Liver (tissue), 9 donors: Measurements from ENCODE around the gene ARPIN. TPM values are rescaled to one million over a fixed set of nuclear protein-coding genes. Genes with fewer than 3 reads are reported as not detected.

Experiments
- DNase-seq: peaks from one replicate; pipeline ENCODE4 v3.0.0-alpha.2; 2017; ENCODE audit warnings: low spot score
- H3K27ac ChIP-seq, 2 donors: one replicate each; pipeline ENCODE4 v1.7.0; 2013; ENCODE audit warnings: inconsistent platforms in 2 of 2, low read length in 2 of 2, control low read depth in 1 of 2, low read depth in 1 of 2, mild to moderate bottlenecking in 1 of 2
- H3K27me3 ChIP-seq, 4 donors: one replicate each; pipeline versions ENCODE4 v1.6.1 to v1.7.0; 2013; ENCODE audit warnings: low read length in 3 of 4, inconsistent platforms in 1 of 4, mild to moderate bottlenecking in 1 of 4, moderate library complexity in 1 of 4; ENCODE audit not compliant: control insufficient read depth in 4 of 4, insufficient read depth in 4 of 4
- H3K36me3 ChIP-seq, 4 donors: one replicate each; pipeline versions ENCODE4 v1.6.1 to v1.7.0; 2013; ENCODE audit warnings: low read length in 3 of 4, mild to moderate bottlenecking in 3 of 4, low read depth in 1 of 4, moderate library complexity in 1 of 4; ENCODE audit not compliant: control insufficient read depth in 4 of 4, insufficient read depth in 3 of 4
- H3K4me1 ChIP-seq, 4 donors: one replicate each; pipeline versions ENCODE4 v1.6.1 to v1.7.0; 2013; ENCODE audit warnings: low read length in 3 of 4, mild to moderate bottlenecking in 3 of 4, moderate library complexity in 1 of 4; ENCODE audit not compliant: control insufficient read depth in 4 of 4, insufficient read depth in 4 of 4
- H3K4me3 ChIP-seq, 3 donors: one replicate each; pipeline versions ENCODE4 v1.6.1 to v1.7.0; 2013; ENCODE audit warnings: low read length in 3 of 3, control low read depth in 1 of 3, low read depth in 1 of 3, mild to moderate bottlenecking in 1 of 3
- H3K9ac ChIP-seq, 2 donors: one replicate each; pipeline ENCODE4 v1.7.0; 2013; ENCODE audit warnings: low read length in 2 of 2, mild to moderate bottlenecking in 2 of 2, moderate library complexity in 2 of 2, control low read depth in 1 of 2, low read depth in 1 of 2
- H3K9me3 ChIP-seq, 4 donors: one replicate each; pipeline versions ENCODE4 v1.6.1 to v1.7.0; 2013; ENCODE audit warnings: low read length in 3 of 4; ENCODE audit not compliant: control insufficient read depth in 4 of 4
- EGR1 ChIP-seq, 2 donors: IDR thresholded peaks; 2 replicates each; pipeline ENCODE4 v1.6.1; 2016 to 2018; ENCODE audit warnings: antibody characterized with exemption in 2 of 2, low read depth in 2 of 2
- FOXA1 ChIP-seq: IDR thresholded peaks from 2 replicates; pipeline ENCODE4 v1.6.1; 2016; ENCODE audit warnings: antibody characterized with exemption
- GABPA ChIP-seq, 2 donors: IDR thresholded peaks in 1 of 2; conservative IDR thresholded peaks in 1 of 2; 2 replicates each; pipeline ENCODE4 v1.6.1; 2016; ENCODE audit warnings: antibody characterized with exemption in 2 of 2, mild to moderate bottlenecking in 1 of 2, moderate library complexity in 1 of 2
- HNF4A ChIP-seq, 2 donors: conservative IDR thresholded peaks; 2 replicates each; pipeline ENCODE4 v1.6.1; 2016; ENCODE audit warnings: antibody characterized with exemption in 2 of 2, mild to moderate bottlenecking in 2 of 2
- JUND ChIP-seq, 2 donors: IDR thresholded peaks; 2 replicates each; pipeline ENCODE4 v1.6.1; 2016; ENCODE audit warnings: antibody characterized with exemption in 2 of 2
- NR2F2 ChIP-seq: IDR thresholded peaks from 2 replicates; pipeline ENCODE4 v1.6.1; 2016; ENCODE audit warnings: antibody characterized with exemption
- RAD21 ChIP-seq, 2 donors: IDR thresholded peaks; 2 replicates each; pipeline ENCODE4 v1.6.1; 2016; ENCODE audit warnings: antibody characterized with exemption in 2 of 2, mild to moderate bottlenecking in 2 of 2
- RXRA ChIP-seq, 2 donors: IDR thresholded peaks; 2 replicates each; pipeline ENCODE4 v1.6.1; 2017 to 2018; ENCODE audit warnings: antibody characterized with exemption in 2 of 2, mild to moderate bottlenecking in 1 of 2
- TAF1 ChIP-seq: conservative IDR thresholded peaks from 2 replicates; pipeline ENCODE4 v1.6.1; 2016; ENCODE audit warnings: antibody characterized with exemption, mild to moderate bottlenecking
- YY1 ChIP-seq: IDR thresholded peaks from 2 replicates; pipeline ENCODE4 v1.6.1; 2016; ENCODE audit warnings: antibody characterized with exemption, mild to moderate bottlenecking
- WGBS: extraction: QIAGEN DNeasy Blood & Tissue Kit; methylation state at CpG from one replicate; pipeline ENCODE4 v1.1.7; 2013; 5-methylcytosine and 5-hydroxymethylcytosine counted together
- polyA plus RNA-seq, 2 donors: library from polyadenylated mRNA; stranded (reverse) in 1 of 2; unstranded in 1 of 2; fragments of 200-250 nt in 1 of 2; fragments of >200 nt in 1 of 2; fragmentation: Nextera tagmentation in 1 of 2; extraction: Ambion mirVana in 1 of 2; gene quantifications; one replicate each; pipeline versions ENCODE4 v1.2.1 to v1.2.3, GENCODE V29; 2013 to 2015
- total RNA-seq, 2 donors: library from RNA; depleted of rRNA; stranded (reverse); fragments of >200 nt; gene quantifications; one replicate each; pipeline ENCODE4 v1.2.3, GENCODE V29; 2014
- TF ChIP-seq, protein P1 (sequence below): IDR thresholded peaks from 2 replicates; pipeline ENCODE4 v1.6.1; 2016; ENCODE audit warnings: antibody characterized with exemption
- TF ChIP-seq, protein P2 (sequence below): IDR thresholded peaks from 2 replicates; pipeline ENCODE4 v1.6.1; 2016; ENCODE audit warnings: antibody characterized with exemption
- TF ChIP-seq, protein P3 (sequence below): IDR thresholded peaks from 2 replicates; pipeline ENCODE4 v1.6.1; 2016; ENCODE audit warnings: antibody characterized with exemption
- TF ChIP-seq, protein P4 (sequence below): fragments of 150-350 bp; IDR thresholded peaks from 2 replicates; pipeline ENCODE4 v1.5.1; 2017; ENCODE audit warnings: improper control_type of control experiment, low read depth, low read length; ENCODE audit not compliant: missing input control
- donor health status: healthy.
- donor health status: healthy.
- donor health status: healthy.
- donor health status: healthy.
- donor health status: healthy.

The ARPIN gene
- total and polyA plus RNA-seq, 4 donors: 1.6 to 7.2 (median 3.5) TPM

DNA sequence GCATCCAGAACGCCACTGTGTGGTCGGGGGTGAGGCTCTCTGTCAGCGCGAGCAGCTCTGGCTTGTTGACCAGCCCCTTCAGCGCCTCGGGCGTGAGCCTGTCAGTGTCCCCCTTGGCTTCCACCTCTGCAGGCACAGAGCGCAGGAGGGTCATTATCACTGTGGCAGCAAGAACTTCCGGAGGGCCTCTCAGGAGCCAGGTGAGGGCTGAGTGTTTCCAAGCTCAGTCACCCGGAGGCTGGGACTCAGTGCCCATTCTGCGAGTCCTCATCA is 9.0 kb downstream of the ARPIN start:
- no peaks in the 10 kb centered on the region for H3K4me1 ChIP-seq
- H3K36me3 ChIP-seq: peaks cover 0 to 15% (median 2%) of the 10 kb centered on the region in 4 donors
- no peak overlapping the region for H3K4me3 ChIP-seq
- no peak for DNase-seq
- H3K27ac ChIP-seq: no peak overlapping the region
- 97% methylated on average over 11 of the region's 11 CpGs for WGBS
- no peaks in the 10 kb centered on the region for H3K9me3 ChIP-seq
- TF ChIP-seq, protein P1, sequence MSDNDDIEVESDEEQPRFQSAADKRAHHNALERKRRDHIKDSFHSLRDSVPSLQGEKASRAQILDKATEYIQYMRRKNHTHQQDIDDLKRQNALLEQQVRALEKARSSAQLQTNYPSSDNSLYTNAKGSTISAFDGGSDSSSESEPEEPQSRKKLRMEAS: no peak
- TF ChIP-seq RAD21 (IDR thresholded peaks at IDR 0.05) (no peak), FOXA1 (no peak), YY1 (no peak), TAF1 (no peak), GABPA (IDR thresholded peaks at IDR 0.05 in 1 of 2, conservative IDR thresholded peaks at IDR 0.05 in 1 of 2) (no peak), JUND (IDR thresholded peaks at IDR 0.05) (no peak), EGR1 (IDR thresholded peaks at IDR 0.05; ENCODE audit: low read depth in 2 of 2) (no peak), RXRA (IDR thresholded peaks at IDR 0.05) (no peak), HNF4A (conservative IDR thresholded peaks at IDR 0.05) (no peak), NR2F2 (no peak)
- TF ChIP-seq, protein P2, sequence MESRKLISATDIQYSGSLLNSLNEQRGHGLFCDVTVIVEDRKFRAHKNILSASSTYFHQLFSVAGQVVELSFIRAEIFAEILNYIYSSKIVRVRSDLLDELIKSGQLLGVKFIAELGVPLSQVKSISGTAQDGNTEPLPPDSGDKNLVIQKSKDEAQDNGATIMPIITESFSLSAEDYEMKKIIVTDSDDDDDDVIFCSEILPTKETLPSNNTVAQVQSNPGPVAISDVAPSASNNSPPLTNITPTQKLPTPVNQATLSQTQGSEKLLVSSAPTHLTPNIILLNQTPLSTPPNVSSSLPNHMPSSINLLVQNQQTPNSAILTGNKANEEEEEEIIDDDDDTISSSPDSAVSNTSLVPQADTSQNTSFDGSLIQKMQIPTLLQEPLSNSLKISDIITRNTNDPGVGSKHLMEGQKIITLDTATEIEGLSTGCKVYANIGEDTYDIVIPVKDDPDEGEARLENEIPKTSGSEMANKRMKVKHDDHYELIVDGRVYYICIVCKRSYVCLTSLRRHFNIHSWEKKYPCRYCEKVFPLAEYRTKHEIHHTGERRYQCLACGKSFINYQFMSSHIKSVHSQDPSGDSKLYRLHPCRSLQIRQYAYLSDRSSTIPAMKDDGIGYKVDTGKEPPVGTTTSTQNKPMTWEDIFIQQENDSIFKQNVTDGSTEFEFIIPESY: no peak
- TF ChIP-seq, protein P3, sequence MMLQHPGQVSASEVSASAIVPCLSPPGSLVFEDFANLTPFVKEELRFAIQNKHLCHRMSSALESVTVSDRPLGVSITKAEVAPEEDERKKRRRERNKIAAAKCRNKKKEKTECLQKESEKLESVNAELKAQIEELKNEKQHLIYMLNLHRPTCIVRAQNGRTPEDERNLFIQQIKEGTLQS: no peak
- TF ChIP-seq, protein P4, sequence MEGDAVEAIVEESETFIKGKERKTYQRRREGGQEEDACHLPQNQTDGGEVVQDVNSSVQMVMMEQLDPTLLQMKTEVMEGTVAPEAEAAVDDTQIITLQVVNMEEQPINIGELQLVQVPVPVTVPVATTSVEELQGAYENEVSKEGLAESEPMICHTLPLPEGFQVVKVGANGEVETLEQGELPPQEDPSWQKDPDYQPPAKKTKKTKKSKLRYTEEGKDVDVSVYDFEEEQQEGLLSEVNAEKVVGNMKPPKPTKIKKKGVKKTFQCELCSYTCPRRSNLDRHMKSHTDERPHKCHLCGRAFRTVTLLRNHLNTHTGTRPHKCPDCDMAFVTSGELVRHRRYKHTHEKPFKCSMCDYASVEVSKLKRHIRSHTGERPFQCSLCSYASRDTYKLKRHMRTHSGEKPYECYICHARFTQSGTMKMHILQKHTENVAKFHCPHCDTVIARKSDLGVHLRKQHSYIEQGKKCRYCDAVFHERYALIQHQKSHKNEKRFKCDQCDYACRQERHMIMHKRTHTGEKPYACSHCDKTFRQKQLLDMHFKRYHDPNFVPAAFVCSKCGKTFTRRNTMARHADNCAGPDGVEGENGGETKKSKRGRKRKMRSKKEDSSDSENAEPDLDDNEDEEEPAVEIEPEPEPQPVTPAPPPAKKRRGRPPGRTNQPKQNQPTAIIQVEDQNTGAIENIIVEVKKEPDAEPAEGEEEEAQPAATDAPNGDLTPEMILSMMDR: no peak
- H3K9ac ChIP-seq: no peak overlapping the region
- H3K27me3 ChIP-seq: no peaks in the 10 kb centered on the region

DNA sequence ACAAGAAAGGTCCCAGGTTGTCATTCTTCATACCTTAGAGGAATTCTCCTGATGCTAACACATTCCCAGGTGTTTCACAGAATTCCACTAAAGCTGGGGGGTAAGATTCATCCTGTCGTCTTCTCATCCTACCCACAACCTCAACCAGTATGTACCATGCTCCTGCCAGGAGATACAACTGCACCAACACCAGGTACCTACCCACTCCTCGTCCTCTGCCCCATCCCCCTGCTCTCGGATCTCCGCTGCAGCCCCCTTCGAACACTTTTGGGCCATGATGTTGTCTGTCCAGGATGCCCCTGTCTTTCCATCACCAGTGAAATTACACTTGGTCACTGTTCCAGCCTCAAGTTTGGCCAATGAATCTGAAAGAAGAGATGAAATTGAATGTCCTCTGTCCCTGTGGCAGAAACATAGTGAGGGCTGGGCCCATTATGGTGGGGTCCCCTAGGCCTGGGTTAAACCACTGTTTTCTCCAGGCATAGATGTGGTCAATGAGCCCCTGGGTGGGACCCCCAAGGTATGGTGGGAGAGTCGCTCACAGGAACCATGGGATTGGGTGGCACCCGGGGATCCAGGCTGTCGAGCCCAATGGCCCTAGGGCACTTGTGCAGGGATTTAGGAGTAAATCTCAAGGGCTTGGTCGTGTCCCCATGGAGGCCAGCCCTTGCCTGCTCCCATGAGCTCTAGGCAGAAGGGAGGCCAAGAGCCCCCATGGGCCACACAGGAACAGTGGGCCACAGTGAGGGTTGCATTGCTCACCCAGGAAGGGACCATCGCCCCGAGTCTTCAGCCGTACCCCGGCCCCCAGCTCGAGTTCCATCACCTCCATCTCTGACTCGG is 9.5 kb downstream of the ARPIN start:
- 97% methylated on average over 15 of the region's 15 CpGs for WGBS
- peaks cover 0 to 15% (median 2%) of the 10 kb centered on the region in 4 donors for H3K36me3 ChIP-seq

More for the DNA sequence above, 9.5 kb downstream of the ARPIN start:
- H3K4me1 ChIP-seq: no peaks in the 10 kb centered on the region
- DNase-seq: no peak
- TF ChIP-seq, protein P2: no peak
- no peak for TF ChIP-seq NR2F2
- TF ChIP-seq RXRA (IDR thresholded peaks at IDR 0.05): no peak
- TF ChIP-seq, protein P3: no peak
- no peak overlapping the region for H3K27ac ChIP-seq
- H3K27me3 ChIP-seq: no peaks in the 10 kb centered on the region
- no peaks in the 10 kb centered on the region for H3K9me3 ChIP-seq
- no peak overlapping the region for H3K9ac ChIP-seq
- H3K4me3 ChIP-seq: no peak overlapping the region
